Measurements from ENCODE around the gene NCOA7.

GRCh38 chr6:125869427-125869826, 78.7 kb downstream of the NCOA7 start:
- TF ChIP-seq POLR2AphosphoS5 (IDR thresholded peaks at IDR 0.05; ENCODE audit: low read depth, low read length) (no peak), ZNF274 (IDR thresholded peaks at IDR 0.05; ENCODE audit: low read depth, low read length) (no peak)
